T follicular helper cell (primary cell): ENCODE measurements around the gene TMEM252.

Experiments
- DNase-seq: peaks from one replicate; pipeline ENCODE4 v3.0.0-alpha.2; 2020; ENCODE audit warnings: low read depth
- total RNA-seq, 2 experiments: gene quantifications; one replicate each; lab custom pipeline; 2026; lab: John Stamatoyannopoulos, UW

TMEM252 gene
- 0 reads per million in 2 experiments for total RNA-seq

- DNase-seq: no peak
These were observed at the start of gene TMEM252 for GRCh38 chr9:68540712-68541535. Gene TMEM252 (minus strand): TSS chr9:68540883. CDS start chr9:68540814, 69 bp downstream.

DNA sequence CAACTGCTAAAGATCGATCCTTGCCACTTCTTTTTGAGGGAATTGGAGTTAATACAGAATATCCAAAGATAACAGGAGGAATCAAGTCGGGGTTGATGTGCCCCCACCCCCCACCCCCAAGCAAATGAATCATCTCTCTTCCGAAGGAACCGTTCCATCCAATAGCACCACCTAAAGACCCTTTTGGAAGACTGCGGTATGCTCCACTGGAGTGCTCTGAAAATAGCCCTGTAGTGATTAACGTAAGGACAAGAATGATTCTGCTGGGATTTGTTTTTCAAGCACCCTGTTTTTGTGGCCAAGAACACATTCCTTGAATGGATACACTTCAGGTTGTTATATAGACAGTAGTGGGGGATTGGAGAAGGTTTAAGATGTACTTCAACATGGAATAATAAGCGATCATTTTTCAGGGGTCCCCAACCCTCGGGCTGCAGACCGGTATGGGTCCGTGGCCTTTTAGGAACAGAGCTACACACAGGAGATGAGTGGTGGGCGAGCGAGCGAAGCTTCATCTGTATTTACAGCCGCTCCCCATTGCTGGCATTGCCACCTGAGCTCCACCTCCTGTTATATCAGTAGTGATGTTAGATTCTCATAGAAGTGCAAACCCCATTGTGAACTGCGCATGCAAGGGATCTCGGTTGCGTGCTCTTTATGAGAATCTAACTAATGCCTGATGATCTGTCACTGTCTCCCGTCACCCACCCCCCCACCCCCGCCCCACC lies 44.5 kb upstream of the TMEM252 start:
- no peak for DNase-seq

- peak; percentile 78 for DNase-seq
These were observed 43.7 kb upstream of the TMEM252 start for GRCh38 chr9:68584189-68585033.

- DNase-seq: no peak
These were observed 41.0 kb upstream of the TMEM252 start for GRCh38 chr9:68581696-68582095.

DNA sequence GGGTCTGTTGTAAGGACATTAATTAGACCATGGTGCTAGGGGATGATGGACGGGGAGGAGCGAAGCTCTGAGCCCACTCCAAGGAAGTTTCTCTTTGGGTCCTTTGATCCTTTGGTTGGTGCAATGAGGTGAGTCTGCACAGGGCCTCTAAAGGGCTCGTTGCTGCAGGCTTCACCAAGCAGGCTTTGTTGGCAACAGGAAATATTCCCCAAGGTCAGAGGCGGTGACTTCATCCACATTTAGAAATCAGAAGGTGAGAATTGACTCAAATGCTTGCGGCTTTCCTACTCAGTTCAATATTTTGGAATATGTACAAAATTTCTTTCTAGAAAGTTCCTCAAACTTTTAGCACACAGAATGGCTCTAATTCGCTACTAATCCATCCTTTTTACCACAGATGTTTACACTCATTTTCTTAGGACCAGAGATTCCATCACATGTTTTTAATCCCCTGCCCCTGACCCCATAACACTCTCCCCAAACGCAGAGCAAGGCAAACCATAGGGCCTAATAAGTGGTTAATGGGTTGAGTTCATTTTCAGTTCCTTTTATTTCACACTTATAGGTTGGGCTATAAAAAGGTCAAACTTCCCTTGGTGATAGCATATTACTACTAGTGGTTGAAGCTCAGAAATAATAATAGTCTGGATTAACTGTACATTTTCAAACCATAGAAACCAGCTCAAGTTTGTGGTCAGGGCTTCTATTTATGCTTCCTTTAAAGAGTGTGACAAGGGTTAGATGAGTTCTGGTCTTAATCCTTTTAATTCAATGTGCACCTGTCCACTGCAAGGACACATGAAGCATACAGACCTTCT lies 37.3 kb upstream of the TMEM252 start:
- no peak for DNase-seq

GRCh38 chr9:68575817-68576216 lies 35.1 kb upstream of the TMEM252 start:
- DNase-seq: no peak

- no peak for DNase-seq
These were observed 33.5 kb upstream of the TMEM252 start for GRCh38 chr9:68574150-68574549.

DNA sequence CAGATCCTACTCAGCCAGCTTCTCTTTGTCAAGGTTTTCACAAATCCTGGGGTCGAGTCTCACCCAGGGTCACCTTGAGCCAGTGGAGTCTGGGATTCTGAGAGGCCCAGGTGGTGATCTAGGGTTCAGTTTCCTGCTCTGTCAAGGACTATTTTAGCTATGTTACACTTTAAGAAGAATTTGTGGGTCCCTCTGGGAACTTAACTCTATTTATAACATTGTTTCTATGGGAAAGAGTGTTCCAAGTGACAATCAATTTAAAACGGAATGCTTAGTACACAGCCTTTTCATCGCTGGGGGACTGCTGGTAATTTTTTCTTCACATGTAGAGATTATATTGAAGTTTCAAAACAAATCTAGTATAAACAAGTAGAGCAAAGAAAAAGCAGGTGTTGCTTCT lies 26.9 kb upstream of the TMEM252 start:
- no peak for DNase-seq

DNA sequence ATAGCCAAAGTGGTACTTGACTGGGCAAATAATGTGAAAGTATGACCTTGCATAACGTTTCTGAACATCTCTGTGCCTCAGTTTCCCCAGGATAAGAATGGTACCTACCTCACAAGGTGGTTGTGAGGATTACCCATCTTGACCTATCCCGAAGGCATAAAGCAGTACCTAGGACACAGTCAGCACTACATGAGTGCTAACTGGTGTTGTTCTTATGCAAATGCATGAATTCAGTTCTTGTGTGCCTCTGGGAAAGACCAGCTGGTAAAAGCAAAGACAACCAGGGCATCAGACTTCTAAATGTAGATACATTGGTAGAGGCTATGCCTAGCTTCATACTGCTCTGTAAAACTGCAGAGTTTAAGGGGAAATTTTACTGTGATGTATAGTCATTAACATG lies 21.8 kb upstream of the TMEM252 start:
- no peak for DNase-seq

DNA sequence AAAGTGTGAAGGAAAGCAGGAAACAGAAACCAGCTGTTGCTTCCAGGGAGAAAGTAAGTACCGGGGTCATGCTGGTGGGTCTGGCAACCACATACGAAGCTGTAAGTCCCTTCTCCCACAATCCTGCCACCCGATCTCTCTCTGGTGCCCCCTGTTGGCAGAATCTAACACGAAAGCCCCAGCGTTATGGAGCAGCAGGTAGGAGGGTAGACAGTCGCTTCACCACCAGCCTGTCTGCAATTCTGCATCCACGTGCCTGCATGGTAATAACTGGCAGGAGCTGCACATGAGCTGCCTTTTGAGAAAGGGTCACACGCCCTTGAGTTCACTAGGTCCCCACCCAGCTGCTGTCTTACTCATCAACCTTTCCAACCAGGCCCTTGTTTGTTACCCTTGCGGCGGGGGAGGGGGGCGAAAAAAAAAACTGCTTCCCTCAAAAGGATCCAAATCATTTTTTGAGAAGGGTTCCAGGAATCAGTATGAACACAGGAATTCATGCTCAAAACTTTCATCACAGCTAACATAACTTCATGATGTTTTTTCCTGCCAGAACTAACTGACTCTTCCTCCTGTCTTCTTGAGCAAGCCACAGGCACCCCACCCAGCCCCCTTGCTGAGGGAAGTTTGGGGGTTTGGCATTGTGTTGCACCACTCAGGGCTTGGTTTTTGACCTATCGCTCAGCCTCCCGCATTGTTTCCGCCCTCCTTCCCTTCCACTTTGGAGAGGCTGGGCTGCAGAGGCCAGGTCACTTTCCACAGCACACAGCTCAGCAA lies 19.6 kb upstream of the TMEM252 start:
- DNase-seq: peak; percentile 25

- DNase-seq: no peak
These were observed 17.9 kb upstream of the TMEM252 start for GRCh38 chr9:68558545-68558944.

DNA sequence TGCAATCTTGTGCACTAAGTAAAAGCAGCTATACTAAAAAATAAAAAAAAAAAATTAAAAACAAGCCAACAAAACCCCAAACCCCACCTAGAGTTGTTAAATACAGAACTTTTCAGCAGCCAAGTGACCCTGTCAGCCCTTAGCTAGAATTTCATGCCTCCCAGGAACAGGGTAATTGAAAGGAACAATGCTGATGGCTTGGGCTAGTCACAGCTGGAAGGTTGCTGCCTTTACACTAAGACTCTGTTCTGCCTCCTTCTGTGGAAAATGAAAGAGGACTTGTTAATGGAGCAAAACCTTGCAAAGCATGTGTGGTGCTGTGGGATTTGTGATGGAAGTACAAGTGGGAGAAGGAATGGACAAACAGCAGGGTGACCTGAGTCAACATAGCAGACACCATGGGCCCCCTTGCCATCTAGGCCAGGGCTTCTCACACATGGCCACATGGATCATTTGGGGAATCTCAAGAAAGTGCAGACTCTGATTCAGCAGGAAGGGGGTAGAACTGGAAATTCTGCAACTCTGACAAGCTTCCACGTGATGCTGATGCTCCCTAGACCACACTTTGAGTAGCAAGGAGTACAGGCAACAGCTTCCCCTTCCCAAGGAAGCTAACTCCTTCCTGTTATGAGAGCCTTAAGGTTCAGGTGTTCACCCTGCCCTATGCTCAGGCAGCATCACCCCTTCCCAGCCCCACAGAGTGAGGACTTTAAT lies 14.9 kb upstream of the TMEM252 start:
- no peak for DNase-seq

DNA sequence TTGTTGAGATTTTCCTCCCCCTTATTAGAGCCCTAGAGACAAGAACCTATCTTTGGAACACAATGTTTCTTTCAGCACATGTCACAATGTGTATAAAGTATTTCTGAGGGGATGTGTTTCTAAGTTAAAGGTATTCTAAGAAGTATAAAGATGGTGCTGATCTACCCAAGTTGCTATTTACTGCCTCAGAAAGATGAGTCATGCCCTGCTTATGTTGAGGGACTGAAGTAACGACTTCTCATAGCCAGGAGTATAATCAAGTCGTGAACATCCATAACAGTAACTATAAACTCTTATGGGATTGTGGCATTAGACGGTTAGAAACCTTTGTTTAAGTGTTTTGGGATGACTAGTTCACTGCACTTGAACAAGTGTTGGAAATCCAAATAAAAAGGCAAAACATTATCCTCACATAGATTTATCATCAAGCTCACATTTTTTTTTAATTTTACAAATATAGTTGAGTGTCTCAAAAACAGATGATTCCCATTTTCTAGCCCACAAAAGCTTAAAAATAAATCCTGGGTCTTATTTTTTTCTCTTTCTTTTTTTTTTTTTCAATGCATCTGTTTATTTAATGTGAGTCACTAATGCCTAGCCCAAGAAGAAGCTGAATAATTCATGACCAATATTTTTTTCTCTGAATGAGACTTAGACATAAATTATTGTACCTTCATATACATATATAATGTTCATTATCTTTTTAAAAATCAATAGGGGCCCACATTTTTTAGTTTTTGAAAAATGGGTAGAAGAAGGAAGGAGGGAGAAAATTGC lies 12.2 kb upstream of the TMEM252 start:
- no peak for DNase-seq

DNA sequence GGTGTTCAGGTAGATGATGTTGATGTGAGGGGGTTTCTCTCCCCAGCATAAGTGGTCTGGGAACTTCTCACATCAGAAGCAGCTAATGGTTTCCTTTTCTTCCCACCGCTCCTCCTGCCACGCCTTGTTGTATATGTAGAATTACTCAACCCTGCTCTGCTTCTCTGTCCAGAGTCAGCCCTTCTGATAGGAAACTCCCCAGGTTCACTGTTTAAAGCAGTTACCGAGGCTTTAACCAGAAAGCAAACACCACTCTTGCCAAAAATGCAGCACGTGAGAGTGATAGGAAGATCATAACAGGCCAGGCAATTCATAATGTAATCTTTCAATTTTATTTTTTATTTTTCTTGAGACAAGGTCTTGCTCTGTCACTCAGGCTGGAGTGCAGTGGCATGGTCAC lies 10.5 kb upstream of the TMEM252 start:
- no peak for DNase-seq

GRCh38 chr9:68548241-68548640 lies 7.6 kb upstream of the TMEM252 start:
- no peak for DNase-seq

DNA sequence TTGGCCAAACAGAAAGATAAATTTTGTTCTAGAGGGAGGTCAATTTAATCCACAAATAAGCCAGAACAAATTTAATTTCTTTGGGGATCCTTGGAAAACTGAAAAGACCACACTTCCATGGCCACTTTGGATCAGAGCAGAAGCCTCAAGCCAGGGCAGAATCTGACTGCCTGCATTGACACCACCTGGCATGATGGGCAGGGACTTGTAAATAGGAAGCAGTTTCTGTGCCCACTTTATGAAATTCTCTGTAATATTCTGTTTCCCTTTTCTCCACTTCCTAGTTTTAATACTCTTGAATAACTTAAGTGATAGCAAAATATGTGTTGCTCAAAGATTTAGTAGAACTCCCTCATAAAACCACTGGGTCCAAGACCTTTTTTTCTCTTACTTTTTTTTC lies 6.7 kb upstream of the TMEM252 start:
- no peak for DNase-seq

- no peak for DNase-seq
These were observed 6.1 kb upstream of the TMEM252 start for GRCh38 chr9:68546596-68547390.

DNA sequence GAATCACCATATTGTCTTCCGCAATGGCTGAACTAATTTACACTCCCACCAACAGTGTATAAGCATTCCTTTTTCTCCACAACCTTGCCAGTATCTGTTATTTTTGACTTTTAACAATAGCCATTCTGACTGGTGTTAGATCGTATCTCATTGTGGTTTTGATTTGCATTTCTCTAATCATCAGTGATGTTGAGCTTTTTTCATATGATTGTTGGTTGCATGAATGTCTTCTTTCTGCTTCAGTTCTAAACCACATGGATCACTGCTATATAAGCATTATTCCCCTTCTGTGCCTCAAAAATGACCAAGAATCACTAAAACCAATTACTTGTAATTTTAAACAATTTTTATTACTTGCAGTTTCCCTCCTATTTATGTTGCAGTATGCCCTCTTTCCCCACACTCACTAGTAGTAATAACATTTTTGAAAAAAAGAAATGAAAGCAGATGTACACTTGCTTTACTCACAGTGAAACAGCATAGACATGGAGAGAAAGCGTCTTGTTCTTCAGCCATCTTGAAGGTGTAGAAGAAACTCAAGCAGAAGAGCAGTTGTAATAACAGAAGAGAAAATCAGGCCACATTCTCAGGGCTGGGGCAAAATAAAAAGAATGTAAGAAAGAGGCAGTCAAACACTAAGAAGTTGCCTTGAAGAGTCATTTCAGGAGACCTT lies 4.5 kb upstream of the TMEM252 start:
- DNase-seq: no peak
